ENCODE data around the gene RCVRN.

RCVRN gene

DNA sequence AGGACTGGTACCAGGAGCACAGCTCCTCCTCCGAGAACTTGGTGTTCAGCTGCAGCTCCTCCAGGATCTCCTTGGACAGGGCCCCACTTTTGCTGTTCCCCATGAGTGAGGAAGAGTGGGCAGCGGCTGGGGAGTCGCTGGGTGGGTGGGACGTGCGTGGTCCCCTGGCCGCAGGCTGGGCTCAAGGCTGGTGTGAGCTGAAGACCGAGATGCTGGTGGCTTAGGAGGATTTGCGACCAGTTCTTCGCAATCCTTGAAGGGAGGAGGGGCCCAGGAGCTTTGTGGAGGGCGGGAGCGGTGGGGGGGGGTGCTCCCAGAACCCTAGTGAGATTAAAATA is at the start of gene RCVRN:
Gene RCVRN, minus strand, starts transcription at position 194 of the 338 bp plus-strand sequence. Its CDS starts 91 bp downstream, at position 103.
- DNase-seq (ENCODE audit: low spot score): no peak

DNA sequence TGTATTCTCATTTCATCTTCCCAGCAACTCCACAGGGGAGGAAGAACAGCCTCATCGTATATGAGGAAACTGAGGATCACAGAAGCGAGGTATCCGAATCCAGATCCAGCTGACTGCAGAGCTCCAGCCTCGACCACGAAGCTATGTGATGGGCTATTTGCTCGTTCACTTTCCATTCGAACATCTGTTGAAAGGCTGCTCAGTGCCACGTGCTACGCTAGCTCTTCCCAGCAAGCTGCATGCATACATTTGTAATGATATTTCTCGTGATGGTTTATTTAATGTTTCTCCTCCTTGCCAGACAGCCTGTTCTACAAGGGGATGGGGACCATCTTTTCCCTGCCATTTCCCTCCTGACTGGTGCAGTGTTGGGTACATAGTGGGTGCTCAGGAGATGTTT is 48.4 kb upstream of the RCVRN start:
- no peak for DNase-seq (ENCODE audit: low spot score)

DNA sequence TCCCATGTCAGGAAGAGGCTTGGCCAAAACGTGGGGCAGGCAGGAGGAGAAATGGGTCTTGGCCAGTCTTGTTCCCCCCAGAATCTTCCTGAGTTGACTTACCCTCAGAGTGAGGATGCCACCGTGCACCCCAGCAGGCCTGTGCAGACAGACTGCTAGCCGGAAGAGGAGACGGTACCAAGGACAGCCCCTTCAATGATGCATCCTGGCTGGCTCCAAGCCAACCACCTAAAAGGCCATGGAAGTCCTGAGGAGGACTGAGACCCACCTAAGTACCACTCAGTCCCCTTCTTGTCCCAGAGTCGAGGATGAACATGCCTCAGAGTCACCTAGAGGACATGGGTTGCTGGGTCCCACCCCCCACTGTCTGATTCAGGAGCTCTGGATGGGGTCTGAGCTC is 46.7 kb upstream of the RCVRN start:
- DNase-seq (ENCODE audit: low spot score): no peak

DNA sequence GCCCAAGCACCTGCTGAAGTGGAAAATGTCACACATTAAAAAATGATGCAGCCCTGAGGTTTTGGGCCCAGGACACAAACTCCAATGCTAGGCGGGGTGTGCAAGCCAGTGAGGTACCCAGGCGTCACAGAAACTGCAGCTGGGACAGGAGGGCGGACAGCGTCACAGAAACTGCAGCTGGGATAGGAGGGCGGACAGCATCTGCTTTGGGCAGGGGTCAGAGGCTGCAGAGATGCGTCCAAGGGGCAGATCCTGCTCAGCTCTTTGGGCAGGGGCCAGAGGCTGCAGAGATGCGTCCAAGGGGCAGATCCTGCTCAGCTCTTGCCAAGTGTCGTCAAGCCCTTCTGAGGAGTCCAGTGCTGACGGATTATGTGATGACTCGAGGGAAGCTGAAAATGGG is 43.9 kb upstream of the RCVRN start:
- DNase-seq (ENCODE audit: low spot score): no peak

DNA sequence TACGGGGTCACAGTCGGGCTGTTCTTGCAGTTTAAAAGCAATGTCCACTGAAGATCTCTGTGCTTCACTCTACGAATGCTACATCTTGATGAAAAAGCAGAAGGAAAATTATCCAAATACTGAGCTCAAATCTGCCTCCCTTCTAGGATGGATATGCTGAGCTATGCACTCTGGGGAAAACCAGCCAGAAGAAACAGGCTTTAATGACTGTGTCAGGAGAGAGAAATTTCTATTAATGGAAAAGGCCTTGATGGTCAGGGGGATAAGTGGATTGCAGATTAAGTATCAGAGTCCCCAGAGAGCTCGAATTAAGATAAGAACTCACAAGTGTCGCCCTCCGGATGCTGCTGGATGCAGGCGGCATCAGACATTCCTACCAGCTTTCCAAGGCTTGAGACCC is 39.6 kb upstream of the RCVRN start:
- DNase-seq (ENCODE audit: low spot score): no peak

DNA sequence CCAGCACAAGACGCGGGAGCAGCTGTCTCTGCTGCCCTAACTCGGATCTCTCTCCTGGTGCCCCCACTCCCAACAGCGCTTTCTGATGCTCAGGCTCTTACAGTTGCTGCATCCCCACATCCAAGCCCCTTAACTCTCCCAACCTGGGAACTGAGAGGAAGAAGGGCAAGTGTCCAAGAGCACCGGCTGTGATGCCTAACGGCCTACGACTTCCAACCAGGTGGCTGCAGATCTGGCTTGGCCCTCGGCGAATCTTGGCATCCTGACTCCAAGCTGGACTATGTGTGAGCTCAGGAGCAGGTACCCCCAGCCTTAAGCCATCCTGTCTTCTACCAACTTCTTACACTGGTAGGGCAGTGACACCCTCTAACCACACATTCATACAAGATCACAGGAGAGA is 38.3 kb upstream of the RCVRN start:
- no peak for DNase-seq (ENCODE audit: low spot score)

DNA sequence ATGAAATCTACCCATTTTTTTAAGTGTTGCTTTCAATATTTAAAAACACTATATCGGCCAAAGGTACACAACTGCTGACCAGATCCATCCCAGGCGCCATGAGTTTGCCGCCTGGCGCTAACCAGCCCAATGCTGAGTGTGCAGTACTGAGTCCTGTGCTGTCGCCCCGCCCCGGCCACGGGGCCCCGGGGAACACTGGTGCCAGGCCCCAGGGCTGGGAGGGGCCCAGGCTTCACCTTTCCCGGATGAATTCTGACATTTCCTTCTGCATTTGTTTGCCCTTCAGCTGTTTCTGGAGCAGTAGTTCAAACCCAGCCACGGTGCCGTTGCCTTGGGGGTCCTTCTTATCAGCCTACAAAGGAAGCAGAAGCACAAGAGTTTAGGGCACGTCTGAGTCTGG is 37.8 kb upstream of the RCVRN start:
- no peak for DNase-seq (ENCODE audit: low spot score)

DNA sequence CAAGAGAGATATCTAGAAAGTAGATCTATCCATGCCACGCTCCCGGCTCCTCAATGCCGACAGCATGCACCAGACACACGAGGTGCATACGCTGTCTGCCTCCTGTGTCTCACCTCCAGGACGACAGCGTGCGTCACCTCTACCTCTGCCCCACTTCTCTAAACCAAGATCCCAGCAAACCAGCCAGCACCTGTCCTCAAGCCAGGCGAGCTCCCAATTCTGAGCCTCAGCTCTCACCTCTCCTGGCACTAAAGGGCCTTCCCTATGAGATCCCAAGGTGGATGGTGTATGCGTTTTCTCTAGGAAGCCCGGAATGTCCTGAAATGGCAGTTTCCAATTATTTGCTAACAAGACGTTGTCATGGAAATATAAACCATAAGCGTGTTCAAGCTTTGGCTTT is 36.2 kb upstream of the RCVRN start:
- DNase-seq (ENCODE audit: low spot score): no peak

DNA sequence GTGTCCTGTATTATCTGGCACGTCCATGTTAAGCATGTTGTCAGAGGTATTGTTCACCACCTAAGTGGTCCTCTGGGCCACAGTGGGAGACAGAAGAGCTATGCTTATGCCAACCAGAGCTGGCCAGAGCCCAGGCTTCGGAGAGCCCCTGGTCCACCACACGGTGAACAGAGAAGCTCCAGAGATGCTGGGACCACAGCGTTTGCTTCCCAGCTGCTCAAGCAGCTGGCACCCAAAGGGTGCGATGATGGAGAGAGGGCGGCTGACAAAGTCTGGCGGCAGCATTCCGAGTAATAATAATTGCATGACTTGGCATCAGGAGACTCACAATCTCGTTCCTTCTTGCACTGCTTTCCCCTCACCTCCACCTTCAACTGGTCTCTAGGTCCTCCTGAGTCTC is 35.8 kb upstream of the RCVRN start:
- no peak for DNase-seq (ENCODE audit: low spot score)

DNA sequence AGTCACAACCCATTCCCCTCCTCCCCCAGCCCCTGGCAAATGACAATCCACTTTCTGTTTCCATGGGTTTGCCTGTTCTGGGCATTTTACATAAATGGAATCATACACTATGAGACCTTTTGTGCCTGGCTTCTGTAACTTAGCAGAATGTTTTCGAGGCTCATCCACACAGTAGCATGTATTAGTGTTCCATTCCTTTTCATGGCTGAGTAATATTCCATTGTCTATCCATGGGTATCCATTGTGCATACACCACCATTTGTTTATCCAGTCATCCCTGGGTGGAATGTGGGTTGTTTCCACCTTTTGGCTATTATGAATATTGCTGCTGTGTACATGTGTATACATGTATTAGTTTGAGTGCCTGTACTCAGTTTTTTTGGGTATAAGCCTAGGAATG is 33.7 kb upstream of the RCVRN start:
- DNase-seq (ENCODE audit: low spot score): no peak

DNA sequence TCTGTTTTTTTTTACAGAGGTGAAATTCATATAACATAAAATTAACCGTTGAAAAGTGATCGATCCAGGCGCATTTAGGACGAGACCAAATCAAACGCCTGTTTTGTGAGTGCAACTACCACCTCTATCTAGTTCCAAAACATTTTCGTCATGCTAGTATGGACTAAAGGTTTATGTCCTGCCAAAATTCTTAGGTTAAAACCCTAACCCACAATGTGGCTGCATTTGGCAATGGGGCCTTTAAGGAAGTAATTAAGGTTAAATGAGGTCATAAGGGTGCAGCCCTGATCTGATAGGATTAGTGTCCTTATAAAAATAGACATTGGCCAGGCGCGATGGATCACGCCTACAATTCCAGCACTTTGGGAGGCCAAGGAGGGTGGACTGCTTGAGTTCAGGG is 32.8 kb upstream of the RCVRN start:
- DNase-seq (ENCODE audit: low spot score): no peak

DNA sequence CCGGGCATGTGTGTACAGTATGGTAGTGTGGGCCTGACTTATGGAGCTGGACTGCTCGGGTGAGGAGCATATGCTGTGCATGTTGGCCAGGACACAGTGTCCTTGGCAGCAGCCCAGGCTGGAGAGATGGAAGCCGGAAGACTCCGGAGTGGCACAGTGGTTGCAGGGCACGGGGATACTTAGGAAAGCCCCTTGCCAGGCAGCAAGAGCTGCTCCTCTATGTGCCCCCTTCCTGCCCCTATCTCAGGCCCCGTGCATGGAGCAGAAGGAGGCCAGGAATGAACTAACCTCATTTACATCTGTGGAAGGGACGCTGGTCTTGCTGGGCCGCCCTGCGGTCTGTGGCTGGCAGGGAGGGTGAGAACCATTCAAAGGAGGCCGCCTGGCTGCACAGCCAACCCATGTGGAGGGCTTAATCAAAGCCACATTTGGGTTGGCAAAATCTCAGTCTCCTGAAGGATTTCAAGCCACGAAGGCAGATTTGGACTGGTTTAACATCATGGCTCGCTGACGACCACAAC is 32.2 kb upstream of the RCVRN start:
- DNase-seq (ENCODE audit: low spot score): no peak

DNA sequence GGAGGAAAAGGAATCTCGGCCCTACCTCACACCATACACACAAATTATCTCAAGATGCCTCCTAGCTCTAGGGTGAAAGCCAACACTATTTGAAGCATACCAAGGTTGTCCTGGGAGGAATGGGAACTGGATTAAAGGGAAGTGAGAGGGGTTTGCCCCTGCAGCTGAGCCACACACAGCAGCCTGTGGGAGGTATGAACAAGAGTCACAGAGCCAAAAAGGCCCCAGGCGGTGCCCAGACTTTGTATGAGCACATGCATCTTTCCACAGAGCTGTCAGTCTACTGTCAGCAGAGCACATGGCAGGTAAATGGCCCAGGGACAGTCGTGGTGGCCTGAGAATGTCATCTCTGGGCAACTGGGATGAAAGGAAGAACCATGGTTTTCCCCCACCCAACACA is 31.0 kb upstream of the RCVRN start:
- DNase-seq (ENCODE audit: low spot score): no peak

DNA sequence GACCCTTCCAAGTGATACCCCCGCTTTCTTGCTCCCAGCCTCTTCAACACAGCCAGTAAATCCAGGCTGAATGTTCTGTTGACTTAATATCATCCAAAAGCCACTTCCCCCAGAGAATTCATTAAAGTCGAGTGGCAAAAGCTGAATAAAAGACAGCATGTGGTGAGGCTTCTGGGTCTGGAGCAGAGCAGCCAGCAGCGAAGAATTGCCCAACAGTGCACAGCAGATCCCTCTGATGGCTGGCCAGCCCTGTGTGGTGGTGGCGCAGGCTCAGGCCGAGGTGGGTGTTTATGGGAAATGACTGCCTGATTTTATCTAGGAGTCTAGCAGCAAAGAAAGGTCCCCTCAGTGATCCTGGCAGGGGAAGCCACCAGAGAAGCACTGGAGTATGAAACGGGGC is 30.3 kb upstream of the RCVRN start:
- no peak for DNase-seq (ENCODE audit: low spot score)

DNA sequence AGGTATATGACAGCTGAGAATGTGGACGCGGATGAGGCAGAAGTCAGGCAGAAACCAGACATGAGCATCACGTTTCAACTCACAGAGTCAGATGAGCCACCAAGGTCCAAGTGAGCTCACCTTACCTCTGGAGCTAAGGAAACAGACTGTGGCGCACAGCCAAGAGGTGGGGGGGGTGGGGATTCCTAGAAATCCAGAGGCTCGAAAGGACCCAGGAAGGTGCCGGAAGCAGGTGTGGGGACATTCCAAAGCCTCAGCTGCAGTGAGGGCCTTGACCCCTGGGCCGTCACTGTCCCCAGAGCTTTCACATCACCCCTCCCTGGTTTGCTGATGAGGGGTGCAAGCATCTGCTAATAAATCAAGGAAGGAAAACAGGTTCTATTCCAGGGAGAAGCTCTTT is 29.3 kb upstream of the RCVRN start:
- DNase-seq (ENCODE audit: low spot score): no peak

DNA sequence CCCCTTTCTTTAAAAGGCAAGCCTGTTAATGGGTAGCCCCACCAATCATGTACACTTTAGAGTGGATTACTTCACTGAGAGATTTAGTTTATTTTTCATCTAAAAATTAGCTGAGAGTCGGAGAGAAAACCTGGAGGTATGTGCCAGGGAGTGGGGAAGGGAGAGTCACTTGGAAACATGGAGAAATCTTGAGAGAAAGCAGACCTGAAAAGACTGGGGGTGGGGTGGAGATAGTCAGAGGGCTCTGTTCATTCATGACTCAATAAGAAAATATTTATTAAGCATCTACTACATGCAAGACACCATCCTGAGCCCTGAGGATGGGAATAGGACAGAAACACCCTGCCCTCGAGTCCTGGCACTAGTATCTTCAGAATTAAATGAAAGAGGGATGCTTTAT is 27.4 kb upstream of the RCVRN start:
- no peak for DNase-seq (ENCODE audit: low spot score)

DNA sequence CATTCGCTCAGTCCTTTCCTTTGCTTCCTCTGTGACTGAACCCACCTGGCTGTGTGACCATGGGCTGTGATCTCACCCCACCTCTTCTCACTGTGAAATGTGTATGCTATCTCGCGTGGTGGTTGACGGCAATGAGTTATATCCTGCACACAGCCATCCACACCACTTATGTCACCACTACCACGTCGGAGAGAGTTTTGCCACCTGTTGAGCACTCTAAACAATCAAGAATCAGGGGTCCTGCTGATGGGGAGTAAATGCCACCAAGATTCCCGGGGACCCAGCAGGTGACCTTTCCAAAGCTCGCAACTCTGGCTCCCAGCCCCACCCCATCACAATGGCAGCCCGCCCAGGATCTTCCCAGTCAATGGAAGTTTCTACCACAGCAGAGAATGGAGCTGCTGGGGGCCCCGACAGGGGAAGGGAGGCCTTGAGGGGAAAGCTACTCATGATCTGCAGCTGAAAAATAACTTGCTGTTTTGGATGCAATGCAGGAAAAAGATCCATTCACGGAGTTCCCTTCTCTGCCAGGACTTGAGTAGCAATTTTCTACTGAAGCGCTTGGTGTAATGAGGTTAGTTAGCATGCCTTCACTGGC is 26.2 kb upstream of the RCVRN start:
- no peak for DNase-seq (ENCODE audit: low spot score)

DNA sequence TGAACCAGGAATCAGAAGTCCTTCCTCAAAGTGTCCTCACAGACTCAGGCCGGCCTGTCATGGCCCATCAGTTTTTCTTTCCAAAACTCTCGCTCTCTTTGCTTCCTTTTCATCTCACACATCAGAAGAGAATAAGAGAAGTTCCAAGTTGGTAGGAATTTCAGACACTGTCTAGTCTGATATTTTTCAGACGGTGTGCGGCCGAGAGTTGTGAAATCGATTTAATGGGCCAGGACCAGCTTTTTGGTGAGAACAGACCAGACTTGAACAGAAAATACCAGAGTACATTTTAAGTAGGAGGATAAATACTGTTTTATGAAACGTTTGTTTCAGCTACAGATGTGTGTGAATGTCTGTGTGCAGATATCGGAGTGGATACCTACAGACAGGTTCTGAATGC is 24.8 kb upstream of the RCVRN start:
- no peak for DNase-seq (ENCODE audit: low spot score)

DNA sequence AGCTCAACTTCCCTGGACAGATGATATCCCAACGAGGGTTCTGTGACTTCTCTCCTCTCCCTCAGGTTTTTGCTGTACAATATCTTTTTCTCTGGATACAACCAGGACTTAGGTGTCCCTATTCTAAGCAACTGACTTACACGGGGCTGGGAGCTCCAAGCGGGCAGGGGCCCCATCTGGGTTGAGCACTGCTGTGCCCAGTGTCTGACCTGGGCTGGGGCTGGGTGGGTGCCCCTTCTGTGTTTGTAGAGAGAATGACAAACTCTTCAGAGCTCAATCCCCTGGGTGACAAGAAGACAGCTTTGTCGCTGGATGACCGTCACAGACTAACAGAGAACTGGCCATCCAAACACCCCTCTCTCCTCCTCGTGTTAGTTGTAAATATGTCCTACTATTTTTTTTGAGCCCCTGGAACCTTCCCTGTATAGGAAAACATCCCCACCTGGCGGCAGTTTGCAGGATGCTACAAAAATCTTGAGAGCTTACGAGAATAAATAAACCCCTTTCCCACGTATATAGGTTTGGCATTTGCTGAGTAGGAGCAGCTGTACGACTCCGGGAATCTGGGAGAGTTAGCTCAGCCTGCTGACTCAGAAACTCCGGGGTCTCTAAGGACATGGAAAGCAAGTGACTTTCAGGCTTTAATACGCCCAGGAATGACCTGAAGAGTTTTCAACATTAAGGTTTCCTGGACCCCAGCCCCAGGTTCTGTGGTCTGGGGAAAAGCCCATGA is 23.7 kb upstream of the RCVRN start:
- DNase-seq (ENCODE audit: low spot score): peak; percentile 33

DNA sequence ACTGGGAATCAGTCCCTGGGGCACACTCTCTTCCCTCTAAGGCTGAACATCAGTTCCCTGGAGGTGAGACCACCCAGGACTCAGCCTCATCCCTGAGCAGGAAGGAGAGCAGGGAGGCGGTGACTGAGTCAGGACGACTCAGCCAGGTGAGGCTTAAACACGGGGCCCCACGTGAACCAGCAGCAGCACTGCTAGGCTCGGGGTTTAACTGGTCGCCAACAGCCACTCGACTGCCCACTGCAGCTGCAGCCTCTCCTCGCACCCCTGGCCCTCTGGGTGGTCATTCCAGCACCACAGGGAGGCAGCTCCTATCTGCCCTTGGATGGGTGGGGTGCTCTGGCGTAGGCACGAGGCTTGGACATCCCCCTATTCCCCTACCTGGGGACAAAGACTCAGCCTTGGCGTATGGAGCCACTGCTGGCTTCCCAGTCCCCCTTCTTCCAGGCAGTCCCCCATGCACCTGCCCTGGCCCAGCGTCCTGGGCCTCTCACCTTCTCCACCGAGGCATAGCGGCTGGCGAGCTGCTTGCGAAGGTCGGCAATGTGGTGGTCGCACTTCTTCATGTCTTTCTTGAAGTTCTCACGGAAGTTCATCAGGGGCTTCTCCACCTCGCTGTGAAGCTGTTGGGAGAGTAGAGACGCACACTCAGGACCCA is 21.2 kb upstream of the RCVRN start:
- no peak for DNase-seq (ENCODE audit: low spot score)

DNA sequence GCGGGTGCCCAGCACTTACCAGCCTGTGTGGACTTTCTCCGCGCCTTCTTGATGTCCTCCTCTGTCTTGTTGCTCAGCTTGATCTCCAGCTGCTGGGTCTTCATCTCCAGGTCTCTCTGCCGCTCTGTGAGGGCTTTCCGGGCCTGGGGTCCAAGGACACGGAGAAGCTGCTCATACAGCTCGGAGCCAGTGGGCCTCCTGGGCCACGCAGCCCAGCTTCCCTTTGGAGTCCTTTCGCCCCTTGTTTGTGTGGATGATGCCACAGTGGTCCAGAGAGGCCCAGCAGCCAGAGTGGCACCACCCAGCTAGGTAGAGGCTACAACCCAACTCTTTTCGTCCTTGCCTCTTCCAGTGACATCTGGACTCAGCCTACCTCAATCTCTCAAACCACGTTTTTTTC is 20.4 kb upstream of the RCVRN start:
- DNase-seq (ENCODE audit: low spot score): no peak

DNA sequence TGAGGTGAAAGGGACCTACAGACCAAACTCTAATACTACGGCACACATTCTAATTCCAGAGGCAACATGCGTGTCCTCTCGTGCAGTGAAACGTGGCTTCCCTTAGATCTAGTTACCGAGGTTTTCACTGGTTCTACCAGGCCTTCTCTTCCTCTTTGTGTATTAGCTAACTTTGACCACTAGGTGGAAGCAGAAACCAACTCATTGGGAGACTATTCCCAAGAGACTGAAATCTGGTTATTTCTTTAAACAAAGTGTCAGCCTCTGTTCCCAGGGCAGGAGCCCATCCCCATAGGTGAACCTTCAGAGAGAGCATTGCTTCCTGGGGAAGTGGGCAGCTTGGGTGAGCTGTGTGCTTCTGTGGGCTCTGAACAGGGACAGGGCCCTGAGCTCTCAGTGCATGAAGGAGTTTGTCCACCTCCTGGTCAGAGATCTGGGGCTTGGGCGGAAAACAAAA is 19.7 kb upstream of the RCVRN start:
- DNase-seq (ENCODE audit: low spot score): peak; percentile 50

DNA sequence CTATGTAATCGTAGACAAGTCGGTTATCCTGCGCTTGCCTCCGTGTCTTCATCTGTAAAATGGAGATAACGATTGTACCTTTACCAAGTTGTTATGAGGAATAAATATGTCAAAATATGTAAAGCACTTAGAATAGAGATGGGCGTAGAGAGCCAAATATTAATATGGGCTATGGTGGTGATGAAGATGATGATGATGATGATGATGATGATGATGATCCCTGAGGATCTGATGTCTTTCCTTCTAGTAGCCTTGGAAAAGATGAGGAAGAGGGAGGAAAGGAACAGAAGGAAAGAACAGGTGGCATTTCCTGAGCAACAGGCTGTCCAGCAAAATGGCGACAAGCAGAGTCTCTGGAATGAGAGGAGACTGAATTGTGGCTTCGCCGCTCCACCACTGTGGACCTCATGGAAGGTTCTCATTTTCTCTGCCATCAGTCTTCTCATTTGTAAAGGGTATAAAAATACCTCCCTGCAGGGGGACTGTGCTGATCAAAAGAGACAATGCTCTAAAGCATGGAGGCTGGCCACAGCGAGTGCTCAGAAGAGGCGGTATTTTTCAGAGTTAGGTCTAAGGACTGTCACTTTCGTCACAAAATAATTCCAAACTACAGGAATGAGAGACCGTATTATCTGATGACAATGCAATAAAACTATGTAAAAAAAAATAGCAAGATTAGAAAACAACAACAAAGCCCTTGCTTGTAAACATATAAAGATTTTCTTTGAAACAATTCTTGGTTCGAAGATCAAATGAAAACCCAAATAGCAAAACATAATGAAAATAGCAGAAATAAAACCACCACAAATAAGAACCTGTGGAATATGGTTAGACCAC is 17.2 kb upstream of the RCVRN start:
- no peak for DNase-seq (ENCODE audit: low spot score)
